CD4-positive, alpha-beta T cell (primary cell): ENCODE data around the gene TMEM150A. TPM values are rescaled to one million over a fixed set of nuclear protein-coding genes. Genes with fewer than 3 reads are reported as not detected.

Experiments
- ATAC-seq: fragments of 200-7000 bp; cut with Tn5 transposase; one replicate; pipeline ENCODE4 v1.10.0; 2022; ENCODE audit warnings: mild to moderate bottlenecking; ENCODE audit not compliant: poor library complexity
- CTCF ChIA-PET: fragments of 350-600 bp; sonication (Branson Sonifier 250); formaldehyde crosslinking; loops from one replicate; lab custom pipeline; 2021; ENCODE audit warnings: antibody characterized with exemption, inconsistent platforms; lab: Charles Lee
- POLR2A ChIA-PET: fragments of 350-600 bp; sonication (Branson Sonifier 250); formaldehyde crosslinking; loops from one replicate; lab custom pipeline; 2021; ENCODE audit warnings: antibody characterized with exemption, inconsistent platforms; lab: Charles Lee
- DNase-seq, 14 experiments: peaks; one replicate each; pipeline ENCODE4 v3.0.0-alpha.2; 2013 to 2020; ENCODE audit warnings: mixed read lengths in 2 of 14
- H3K27ac ChIP-seq, 2 donors: one replicate each; pipeline versions ENCODE4 v1.5.1 to v1.7.0; 2013; ENCODE audit warnings: low read length in 2 of 2, low read depth in 1 of 2, mild to moderate bottlenecking in 1 of 2
- H3K27me3 ChIP-seq, 2 experiments: 1 replicate in 1 of 2; 2 replicates in 1 of 2; pipeline versions ENCODE4 v1.6.1 to v1.7.0; 2013; ENCODE audit warnings: low read length in 2 of 2, control low read depth in 1 of 2, mild to moderate bottlenecking in 1 of 2, moderate library complexity in 1 of 2; ENCODE audit not compliant: insufficient read depth in 2 of 2, control insufficient read depth in 1 of 2
- H3K36me3 ChIP-seq: one replicate; pipeline ENCODE4 v1.6.1; 2013; ENCODE audit warnings: low read length, control low read depth; ENCODE audit not compliant: insufficient read depth
- H3K4me1 ChIP-seq: one replicate; pipeline ENCODE4 v1.6.1; 2013; ENCODE audit warnings: low read length, control low read depth; ENCODE audit not compliant: insufficient read depth
- H3K4me3 ChIP-seq: one replicate; pipeline ENCODE4 v1.5.1; 2013; ENCODE audit warnings: mild to moderate bottlenecking, low read length, moderate library complexity
- H3K9me3 ChIP-seq, 2 experiments: 1 replicate in 1 of 2; 2 replicates in 1 of 2; pipeline versions ENCODE4 v1.6.1 to v1.7.0; 2013; ENCODE audit warnings: low read length in 2 of 2, mild to moderate bottlenecking in 2 of 2, control low read depth in 1 of 2, moderate library complexity in 1 of 2; ENCODE audit not compliant: control insufficient read depth in 1 of 2, insufficient read depth in 1 of 2
- H3K27ac Mint-ChIP-seq: one replicate; pipeline ENCODE4 v1.8.0; 2020; ENCODE audit warnings: mixed read lengths
- H3K27me3 Mint-ChIP-seq: one replicate; pipeline ENCODE4 v1.8.0; 2021; ENCODE audit warnings: mixed read lengths
- H3K36me3 Mint-ChIP-seq: one replicate; pipeline ENCODE4 v1.8.0; 2021; ENCODE audit warnings: low read depth, mixed read lengths
- H3K4me1 Mint-ChIP-seq: one replicate; pipeline ENCODE4 v1.8.0; 2021; ENCODE audit warnings: low read depth, mixed read lengths
- H3K4me3 Mint-ChIP-seq: one replicate; pipeline ENCODE4 v1.8.0; 2020; ENCODE audit warnings: mild to moderate bottlenecking, mixed read lengths
- H3K9me3 Mint-ChIP-seq: one replicate; pipeline ENCODE4 v1.8.0; 2020; ENCODE audit warnings: mixed read lengths
- intact Hi-C, 2 experiments: fragments of 100-400 bp; cut with DNase I in 1 of 2; cut with micrococcal nuclease in 1 of 2; formaldehyde crosslinking; loops; one replicate each; pipeline versions ENCODE4 v1.15.1 to v1.9.0; 2023 to 2025; cut with DNase I, micrococcal nuclease
- total RNA-seq, 174 experiments: library from RNA in 2 of 174; stranded (reverse) in 2 of 174; gene quantifications; one replicate each; pipeline ENCODE4 v1.2.3 and lab custom pipeline; 2021 to 2026
- TF ChIP-seq, protein P1 (sequence below): fragments of 200-600 bp; IDR thresholded peaks from one replicate; pipeline ENCODE4 v1.8.0; 2022; ENCODE audit warnings: antibody characterized with exemption, mild to moderate bottlenecking

Gene TMEM150A
- total RNA-seq, 2 experiments from 2014 or later, result 6.6 to 7.0 TPM

DNA sequence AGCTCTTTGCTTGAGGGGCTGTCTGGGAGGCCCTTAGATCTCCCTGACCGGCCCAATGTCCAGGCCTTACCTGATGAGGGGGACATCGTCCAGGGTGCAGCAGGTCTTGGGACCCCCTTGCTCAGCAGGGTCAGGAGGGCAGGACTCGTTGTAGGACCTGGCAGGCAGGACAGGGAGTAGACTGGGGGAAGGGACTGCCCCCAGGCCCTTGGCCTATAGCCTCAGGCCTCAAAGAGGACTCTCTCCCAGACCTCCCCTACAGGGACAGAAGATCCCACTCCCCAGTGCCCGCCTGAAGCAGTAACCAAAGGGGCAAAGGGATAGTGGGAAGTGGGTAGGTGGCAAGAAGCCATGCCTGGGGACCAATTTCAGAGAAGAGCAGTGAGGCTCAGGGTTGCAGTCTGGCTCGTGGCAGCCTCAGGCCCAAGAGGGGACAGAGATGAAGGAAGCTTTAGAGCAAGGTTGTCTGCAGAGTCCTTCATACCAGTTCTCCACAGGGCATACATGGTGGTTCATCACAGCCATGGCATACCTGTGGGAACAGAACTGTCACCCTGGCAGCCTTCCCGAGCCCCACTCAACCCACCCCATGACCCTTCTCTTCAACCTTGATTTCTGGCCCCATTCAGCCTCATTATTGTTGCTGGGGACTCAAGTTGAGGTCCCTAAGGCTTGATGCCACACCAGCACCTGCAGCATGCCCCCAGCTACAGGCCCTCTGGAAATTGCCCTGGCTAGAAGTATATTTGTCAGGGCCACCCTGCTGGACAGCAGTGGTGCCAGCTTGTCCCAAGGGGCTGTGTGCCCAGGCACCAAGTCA lies 1.3 kb downstream of the TMEM150A start:
- Mint-ChIP-seq H3K27ac (peak overlapping the region; percentile 62), H3K27me3 (no peaks in the 10 kb centered on the region), H3K36me3 (peaks cover 30% of the 10 kb centered on the region), H3K4me1 (peaks cover 41% of the 10 kb centered on the region), H3K4me3 (peak overlapping the region; percentile 88), H3K9me3 (no peaks in the 10 kb centered on the region)
- no peaks in the 10 kb centered on the region for H3K27me3 ChIP-seq
- no peaks in the 10 kb centered on the region for H3K9me3 ChIP-seq
- TF ChIP-seq, protein P1, sequence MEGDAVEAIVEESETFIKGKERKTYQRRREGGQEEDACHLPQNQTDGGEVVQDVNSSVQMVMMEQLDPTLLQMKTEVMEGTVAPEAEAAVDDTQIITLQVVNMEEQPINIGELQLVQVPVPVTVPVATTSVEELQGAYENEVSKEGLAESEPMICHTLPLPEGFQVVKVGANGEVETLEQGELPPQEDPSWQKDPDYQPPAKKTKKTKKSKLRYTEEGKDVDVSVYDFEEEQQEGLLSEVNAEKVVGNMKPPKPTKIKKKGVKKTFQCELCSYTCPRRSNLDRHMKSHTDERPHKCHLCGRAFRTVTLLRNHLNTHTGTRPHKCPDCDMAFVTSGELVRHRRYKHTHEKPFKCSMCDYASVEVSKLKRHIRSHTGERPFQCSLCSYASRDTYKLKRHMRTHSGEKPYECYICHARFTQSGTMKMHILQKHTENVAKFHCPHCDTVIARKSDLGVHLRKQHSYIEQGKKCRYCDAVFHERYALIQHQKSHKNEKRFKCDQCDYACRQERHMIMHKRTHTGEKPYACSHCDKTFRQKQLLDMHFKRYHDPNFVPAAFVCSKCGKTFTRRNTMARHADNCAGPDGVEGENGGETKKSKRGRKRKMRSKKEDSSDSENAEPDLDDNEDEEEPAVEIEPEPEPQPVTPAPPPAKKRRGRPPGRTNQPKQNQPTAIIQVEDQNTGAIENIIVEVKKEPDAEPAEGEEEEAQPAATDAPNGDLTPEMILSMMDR, result no peak
- CTCF ChIA-PET, result no interaction called here
- ATAC-seq (no peak), DNase-seq (no peak)
- peak overlapping the region; percentile 97 for H3K4me3 ChIP-seq
- intact Hi-C loops, result loop anchor here in 1 of 2 experiments (5.0 kb wide), 2 partner anchors 39 to 179 kb away; partner anchors contain the start of gene GGCX
- H3K27ac ChIP-seq, result peak overlapping the region in 1 of 2 donors; percentile 13
- peaks cover 34% of the 10 kb centered on the region for H3K36me3 ChIP-seq
- H3K4me1 ChIP-seq, result peaks cover 53% of the 10 kb centered on the region
- POLR2A ChIA-PET, result interaction anchor here (0.8 to 2.9 kb wide), 5 partner anchors 11 to 24 kb away, joined by 3 to 23 read pairs (median 4); partner anchors contain the start of genes C2orf68 and VAMP8

GRCh38 chr2:85600235-85600575 lies 2.3 kb downstream of the TMEM150A start:
- intact Hi-C loops, result loop anchor here in 1 of 2 experiments (5.0 kb wide), 2 partner anchors 38 to 178 kb away; partner anchors contain the start of gene GGCX
- Mint-ChIP-seq H3K9me3 (no peaks in the 10 kb centered on the region), H3K27ac (peak overlapping the region; percentile 62), H3K4me1 (peaks cover 44% of the 10 kb centered on the region), H3K36me3 (peaks cover 33% of the 10 kb centered on the region), H3K4me3 (peak overlapping the region; percentile 88), H3K27me3 (no peaks in the 10 kb centered on the region)
- H3K27me3 ChIP-seq, result no peaks in the 10 kb centered on the region
- no peak overlapping the region for H3K27ac ChIP-seq
- ChIA-PET CTCF (no interaction called here), POLR2A (interaction anchor here (0.9 to 1.4 kb wide), 3 partner anchors 10 to 39 kb away, joined by 3 to 4 read pairs (median 4); partner anchors contain the start of genes C2orf68 and GGCX)
- TF ChIP-seq, protein P1, result no peak
- peaks cover 28% of the 10 kb centered on the region for H3K36me3 ChIP-seq
- H3K4me1 ChIP-seq, result peaks cover 54% of the 10 kb centered on the region
- H3K9me3 ChIP-seq, result no peaks in the 10 kb centered on the region
- ATAC-seq (no peak), DNase-seq (no peak)
- no peak overlapping the region for H3K4me3 ChIP-seq

GRCh38 chr2:85599468-85600234 lies 2.8 kb downstream of the TMEM150A start:
- no peaks in the 10 kb centered on the region for H3K9me3 ChIP-seq
- no peaks in the 10 kb centered on the region for H3K27me3 Mint-ChIP-seq
- peaks cover 46% of the 10 kb centered on the region for H3K4me1 Mint-ChIP-seq
- TF ChIP-seq, protein P1, result no peak
- no peak for ATAC-seq
- H3K36me3 Mint-ChIP-seq, result peaks cover 35% of the 10 kb centered on the region
- H3K27me3 ChIP-seq, result no peaks in the 10 kb centered on the region
- intact Hi-C loops, result loop anchor here in 1 of 2 experiments (5.0 to 10.0 kb wide), 3 partner anchors 37 to 505 kb away; partner anchors contain the start of genes GGCX, POLR1A and PTCD3
- H3K4me3 Mint-ChIP-seq, result peak overlapping the region; percentile 34
- no peak for DNase-seq
- no peak overlapping the region for H3K4me3 ChIP-seq
- CTCF ChIA-PET, result no interaction called here
- peaks cover 28% of the 10 kb centered on the region for H3K36me3 ChIP-seq
- peaks cover 57% of the 10 kb centered on the region for H3K4me1 ChIP-seq
- H3K9me3 Mint-ChIP-seq, result no peaks in the 10 kb centered on the region
- H3K27ac ChIP-seq, result no peak overlapping the region
- POLR2A ChIA-PET, result interaction anchor here (0.9 to 1.4 kb wide), 3 partner anchors 11 to 38 kb away, joined by 3 to 4 read pairs (median 4); partner anchors contain the start of genes C2orf68 and GGCX
- peak overlapping the region; percentile 62 for H3K27ac Mint-ChIP-seq
